HG02981 (cell line): ENCODE data around the gene CDH12.
A peak's percentile ranks its signal among the peaks of the same experiment; 100 is the strongest.

Experiments
- ATAC-seq: cut with Tn5 transposase; IDR thresholded peaks from one replicate; pipeline ENCODE4 v1.9.1; 2021; ENCODE audit warnings: mild to moderate bottlenecking, moderate library complexity; ENCODE audit not compliant: unreplicated experiment

Gene CDH12

DNA sequence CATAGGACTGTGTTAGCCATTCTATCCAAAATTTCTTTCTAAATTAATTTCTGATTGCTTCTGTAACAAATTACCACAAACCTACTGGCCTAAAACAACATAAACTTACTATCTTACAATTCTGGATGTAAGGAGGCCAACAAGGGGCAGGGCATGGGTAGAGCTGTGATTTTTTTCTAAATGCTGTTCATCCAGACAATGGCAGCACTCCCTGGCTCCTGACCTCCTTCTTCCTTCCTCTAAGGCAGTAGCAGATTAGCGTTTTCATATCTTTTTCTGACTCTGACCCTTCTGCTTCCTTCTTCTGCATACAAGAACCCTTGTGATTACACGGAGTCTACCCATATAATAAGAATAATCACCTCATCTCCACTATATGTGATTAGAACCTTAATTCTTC, 1005.8 kb downstream of the CDH12 start:
- ATAC-seq, result no peak

DNA sequence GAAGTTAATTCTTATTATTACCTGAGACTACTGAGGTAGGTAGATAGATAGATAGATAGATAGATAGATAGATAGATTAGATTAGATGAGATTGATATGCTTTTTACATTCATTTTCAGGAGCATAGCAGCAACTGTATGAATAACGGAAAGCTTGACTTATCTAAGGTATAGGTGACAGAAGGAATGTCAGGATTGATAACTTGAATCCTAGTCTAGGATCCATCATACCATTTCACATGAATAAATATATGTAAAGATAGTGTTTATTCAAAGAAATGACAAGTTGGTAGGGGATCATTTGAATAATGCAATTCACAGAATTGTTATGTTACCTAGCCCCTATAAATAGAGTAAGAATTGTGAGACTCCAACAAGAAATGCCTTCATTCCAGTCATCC, 1008.2 kb downstream of the CDH12 start:
- ATAC-seq, result no peak

- ATAC-seq, result no peak
Observed at GRCh38 chr5:21834863-21835262, 1018.3 kb downstream of the CDH12 start.

DNA sequence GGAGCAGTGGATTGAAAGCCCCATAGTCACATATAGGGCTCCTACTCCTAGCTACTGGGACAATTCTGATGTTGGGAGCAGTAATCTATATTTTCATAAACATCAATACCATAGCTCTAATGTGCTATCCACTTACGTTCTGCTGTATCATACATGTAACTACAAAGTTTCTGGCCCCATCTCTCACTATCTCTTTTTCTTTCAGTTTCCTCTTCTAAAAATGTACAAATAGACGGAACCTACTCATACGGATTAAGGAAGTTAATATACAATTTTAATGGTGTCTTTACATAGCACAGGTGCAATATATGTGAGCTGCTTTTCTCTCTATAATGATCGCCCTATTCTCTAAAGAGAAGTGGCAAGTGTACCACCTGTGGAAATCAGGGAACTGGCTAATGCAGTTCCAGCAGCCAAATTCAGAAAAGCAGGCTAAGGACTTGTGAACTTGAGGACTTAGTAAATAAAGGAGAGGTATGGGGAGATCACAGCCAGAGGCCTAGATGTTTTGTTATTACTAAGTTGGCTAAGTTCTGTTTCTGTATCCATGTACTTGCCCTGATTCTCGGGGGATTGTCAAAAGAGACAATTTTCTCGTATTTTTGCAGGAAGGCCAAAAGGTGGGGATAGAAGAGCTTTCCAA, 1021.9 kb downstream of the CDH12 start:
- peak; percentile 87 for ATAC-seq

DNA sequence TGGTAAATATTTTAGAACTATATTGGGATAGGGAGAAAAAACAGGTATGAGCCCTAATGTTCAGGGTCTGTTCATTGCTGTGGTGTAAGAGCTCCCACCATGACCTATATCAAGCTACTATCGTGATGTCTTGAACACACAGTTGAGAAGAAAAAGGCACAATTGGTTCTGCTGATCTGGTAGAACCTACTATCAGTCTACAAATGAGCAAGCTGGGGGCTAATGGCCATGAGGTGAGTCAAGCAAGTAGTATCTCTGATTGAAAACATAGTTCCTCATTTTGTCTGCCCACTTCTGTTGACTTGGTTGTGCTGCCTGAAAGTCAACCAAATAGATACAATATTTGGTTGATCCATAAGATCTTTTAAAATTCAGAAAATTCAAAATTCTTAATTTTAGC, 1026.3 kb downstream of the CDH12 start:
- no peak for ATAC-seq

- ATAC-seq, result no peak
Observed at GRCh38 chr5:21823588-21823987, 1029.6 kb downstream of the CDH12 start.

- no peak for ATAC-seq
Observed at GRCh38 chr5:21823076-21823574, 1030.0 kb downstream of the CDH12 start.

DNA sequence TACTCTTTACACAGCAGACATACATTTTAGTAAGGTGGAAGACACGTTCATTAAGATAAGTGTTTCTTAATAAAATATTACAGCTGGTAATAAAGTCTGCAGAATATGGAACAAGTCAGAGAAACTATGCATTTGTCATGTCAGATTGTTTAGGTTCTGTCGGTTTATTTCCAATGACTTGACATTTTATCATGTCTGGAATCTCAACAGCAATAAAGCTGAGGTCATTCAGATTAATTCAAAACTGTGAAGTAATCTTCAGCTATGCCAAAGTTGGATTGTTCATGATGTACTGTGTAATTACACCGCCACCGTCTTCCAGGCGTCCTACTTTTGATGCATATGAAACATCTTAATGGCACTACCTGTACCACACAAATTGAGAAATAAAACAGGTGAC, 1032.6 kb downstream of the CDH12 start:
- no peak for ATAC-seq

- no peak for ATAC-seq
Observed at GRCh38 chr5:21818370-21818720, 1034.8 kb downstream of the CDH12 start.

- ATAC-seq, result no peak
Observed at GRCh38 chr5:21817668-21818369, 1035.3 kb downstream of the CDH12 start.

- ATAC-seq, result no peak
Observed at GRCh38 chr5:21810737-21811316, 1042.3 kb downstream of the CDH12 start.

GRCh38 chr5:21809611-21810010, 1043.5 kb downstream of the CDH12 start:
- ATAC-seq, result no peak

DNA sequence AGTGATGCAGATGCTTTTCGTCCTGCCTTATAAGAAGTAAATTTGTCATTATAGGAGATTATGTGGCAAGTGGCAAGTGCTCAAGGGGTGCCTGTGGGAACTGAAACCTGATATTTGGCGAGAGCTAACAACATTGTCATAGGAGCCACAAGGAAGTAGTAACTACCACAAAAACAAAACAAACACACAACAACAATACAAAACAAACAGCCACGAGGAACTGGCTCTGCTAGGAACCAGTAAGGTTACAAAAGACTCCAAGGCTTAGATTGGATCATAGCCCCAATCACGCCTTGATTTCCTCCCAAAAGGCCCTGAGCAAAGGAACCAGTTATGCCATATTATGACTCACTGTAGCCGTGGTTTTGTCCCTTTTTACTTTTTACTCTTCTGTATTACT, 1045.2 kb downstream of the CDH12 start:
- peak; percentile 53 for ATAC-seq

- ATAC-seq, result no peak
Observed at GRCh38 chr5:21806943-21807342, 1046.2 kb downstream of the CDH12 start.

- peak; percentile 39 for ATAC-seq
Observed at GRCh38 chr5:21806271-21806670, 1046.9 kb downstream of the CDH12 start.

DNA sequence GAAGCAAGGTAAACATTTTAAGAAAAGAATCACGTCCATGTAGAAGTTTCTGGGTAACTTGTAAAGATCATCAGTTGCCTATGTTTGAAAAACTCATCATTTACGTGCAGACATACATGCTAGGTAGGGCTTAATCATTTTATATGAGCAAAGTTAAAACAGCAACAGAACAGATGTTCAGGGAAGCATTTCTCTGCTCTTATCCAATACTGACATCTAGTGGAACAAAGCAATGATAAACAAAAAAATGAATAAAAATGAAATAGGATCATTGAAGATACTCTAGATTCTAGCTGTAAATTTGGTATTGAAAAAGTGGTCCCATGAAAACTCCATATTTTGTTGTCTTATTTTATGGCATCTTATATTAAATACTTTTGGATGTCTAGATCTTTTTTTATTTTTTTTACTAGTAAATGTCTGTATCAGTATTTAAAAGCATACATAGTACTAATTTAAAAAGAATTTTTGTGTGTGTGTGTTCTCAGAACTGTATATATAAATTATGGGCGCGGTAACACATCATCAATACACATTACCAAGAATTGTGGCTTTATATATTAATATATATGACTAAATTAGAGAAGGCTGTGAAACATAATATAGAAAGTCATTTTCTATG, 1050.2 kb downstream of the CDH12 start:
- no peak for ATAC-seq

DNA sequence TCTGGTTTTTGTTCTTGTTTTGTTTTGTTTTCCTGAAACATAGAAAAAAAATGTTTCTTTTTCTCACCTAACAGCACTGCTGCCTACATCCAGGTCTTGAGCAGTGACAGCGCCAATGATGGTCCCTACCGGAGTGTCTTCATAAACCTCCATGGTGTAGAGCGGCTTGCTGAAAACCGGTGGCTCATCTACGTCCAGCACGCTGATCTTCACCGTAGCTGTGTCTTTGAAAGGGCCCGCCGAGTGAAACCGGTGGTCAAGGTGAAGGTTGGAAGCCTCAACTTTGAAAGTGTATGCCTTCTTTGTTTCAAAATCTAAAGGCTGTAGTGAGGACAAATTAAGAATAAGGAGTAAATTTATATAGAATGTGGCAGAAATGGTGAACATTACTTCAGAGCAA, 1051.0 kb downstream of the CDH12 start:
- no peak for ATAC-seq

GRCh38 chr5:21792748-21793147, 1060.4 kb downstream of the CDH12 start:
- no peak for ATAC-seq

GRCh38 chr5:21791304-21791703, 1061.8 kb downstream of the CDH12 start:
- no peak for ATAC-seq

- ATAC-seq, result no peak
Observed at GRCh38 chr5:21784487-21784886, 1068.7 kb downstream of the CDH12 start.

GRCh38 chr5:21783074-21783679, 1070.0 kb downstream of the CDH12 start:
- no peak for ATAC-seq
